HG02610 (cell line): ENCODE data around the gene MGA.

Experiments used
- ATAC-seq: cut with Tn5 transposase; IDR thresholded peaks from one replicate; pipeline ENCODE4 v1.9.1; 2021; ENCODE audit warnings: mild to moderate bottlenecking, moderate library complexity; ENCODE audit not compliant: unreplicated experiment

Gene MGA

GRCh38 chr15:41656188-41656587 is 4.0 kb upstream of the MGA start:
- no peak for ATAC-seq

- ATAC-seq = no peak
Observed at GRCh38 chr15:41658689-41659088, 1.5 kb upstream of the MGA start.

- no peak for ATAC-seq
Observed at GRCh38 chr15:41659190-41659589, 1.0 kb upstream of the MGA start.

GRCh38 chr15:41659855-41660234 is 360 bp upstream of the MGA start:
- no peak for ATAC-seq

- ATAC-seq = no peak
Observed at GRCh38 chr15:41661078-41661517, 893 bp downstream of the MGA start.

- ATAC-seq = peak; percentile 39
Observed at GRCh38 chr15:41661518-41662225, 1.5 kb downstream of the MGA start.

- no peak for ATAC-seq
Observed at GRCh38 chr15:41666353-41666920, 6.2 kb downstream of the MGA start.

- no peak for ATAC-seq
Observed at GRCh38 chr15:41669701-41670100, 9.5 kb downstream of the MGA start.

- ATAC-seq = no peak
Observed at GRCh38 chr15:41671656-41672648, 11.7 kb downstream of the MGA start.

GRCh38 chr15:41675337-41675736 is 15.1 kb downstream of the MGA start:
- no peak for ATAC-seq

GRCh38 chr15:41678742-41679141 is 18.5 kb downstream of the MGA start:
- no peak for ATAC-seq

GRCh38 chr15:41683955-41684354 is 23.8 kb downstream of the MGA start:
- ATAC-seq = no peak

GRCh38 chr15:41688671-41689070 is 28.5 kb downstream of the MGA start:
- ATAC-seq = no peak

GRCh38 chr15:41689083-41689482 is 28.9 kb downstream of the MGA start:
- ATAC-seq = no peak

GRCh38 chr15:41689834-41690233 is 29.6 kb downstream of the MGA start:
- ATAC-seq = no peak

- ATAC-seq = no peak
Observed at GRCh38 chr15:41690636-41691035, 30.4 kb downstream of the MGA start.

GRCh38 chr15:41691471-41691870 is 31.3 kb downstream of the MGA start:
- ATAC-seq = no peak

- ATAC-seq = no peak
Observed at GRCh38 chr15:41692049-41692448, 31.8 kb downstream of the MGA start.

GRCh38 chr15:41693757-41694156 is 33.6 kb downstream of the MGA start:
- no peak for ATAC-seq

- ATAC-seq = peak; percentile 90
Observed at GRCh38 chr15:41695750-41696436, 35.7 kb downstream of the MGA start.

GRCh38 chr15:41698779-41699178 is 38.6 kb downstream of the MGA start:
- ATAC-seq = no peak
